ENCODE measurements around the gene LSG1.

Gene LSG1

GRCh38 chr3:194658477-194659242 lies 13.3 kb downstream of the LSG1 start:
- Histone ChIP-seq H3K4me1 (no peaks in the 10 kb centered on the region; the same call in 1 of the 2 replicates), H3K36me3 (peaks cover 74% of the 10 kb centered on the region), H3K9me3 (no peaks in the 10 kb centered on the region), H3K27me3 (no peaks in the 10 kb centered on the region), H3K4me3 (ENCODE audit: low read depth, low read length) (no peak overlapping the region)
- DNase-seq, result no peak
- no peak for TF ChIP-seq CTCF (IDR thresholded peaks at IDR 0.05; ENCODE audit: low read depth, low read length)

- Histone ChIP-seq H3K4me3 (ENCODE audit: low read depth, low read length) (no peak overlapping the region), H3K9me3 (no peaks in the 10 kb centered on the region), H3K4me1 (no peaks in the 10 kb centered on the region; the same call in 1 of the 2 replicates), H3K36me3 (peaks cover 85% of the 10 kb centered on the region), H3K27me3 (no peaks in the 10 kb centered on the region)
- TF ChIP-seq CTCF (IDR thresholded peaks at IDR 0.05; ENCODE audit: low read depth, low read length), result no peak
- no peak for DNase-seq
Observed at GRCh38 chr3:194657439-194657838, 14.6 kb downstream of the LSG1 start.

- Histone ChIP-seq H3K9me3 (no peaks in the 10 kb centered on the region), H3K4me1 (no peaks in the 10 kb centered on the region), H3K27me3 (no peaks in the 10 kb centered on the region), H3K4me3 (ENCODE audit: low read depth, low read length) (no peak overlapping the region), H3K36me3 (peaks cover 85% of the 10 kb centered on the region)
- no peak for TF ChIP-seq CTCF (IDR thresholded peaks at IDR 0.05; ENCODE audit: low read depth, low read length)
- no peak for DNase-seq
Observed at GRCh38 chr3:194654443-194654842, 17.5 kb downstream of the LSG1 start.

GRCh38 chr3:194647747-194648146 lies 24.2 kb downstream of the LSG1 start:
- TF ChIP-seq CTCF (IDR thresholded peaks at IDR 0.05; ENCODE audit: low read depth, low read length), result no peak
- DNase-seq, result no peak
- no peaks in the 10 kb centered on the region for H3K9me3 ChIP-seq
- no peaks in the 10 kb centered on the region for H3K4me1 ChIP-seq
- H3K27me3 ChIP-seq, result no peaks in the 10 kb centered on the region
- H3K4me3 ChIP-seq (ENCODE audit: low read depth, low read length), result no peak overlapping the region
- H3K36me3 ChIP-seq, result peaks cover 84% of the 10 kb centered on the region

- Histone ChIP-seq H3K4me3 (ENCODE audit: low read depth, low read length) (no peak overlapping the region), H3K36me3 (peaks cover 77% of the 10 kb centered on the region), H3K27me3 (no peaks in the 10 kb centered on the region), H3K9me3 (no peaks in the 10 kb centered on the region), H3K4me1 (no peaks in the 10 kb centered on the region; the same call in 1 of the 2 replicates)
- no peak for TF ChIP-seq CTCF (IDR thresholded peaks at IDR 0.05; ENCODE audit: low read depth, low read length)
- no peak for DNase-seq
Observed at GRCh38 chr3:194642769-194643168, 29.2 kb downstream of the LSG1 start.

- H3K36me3 ChIP-seq, result peaks cover 58% of the 10 kb centered on the region
- no peaks in the 10 kb centered on the region; the same call in 1 of the 2 replicates for H3K4me1 ChIP-seq
- H3K4me3 ChIP-seq (ENCODE audit: low read depth, low read length), result no peak overlapping the region
- peak; percentile 61 for TF ChIP-seq CTCF (IDR thresholded peaks at IDR 0.05; ENCODE audit: low read depth, low read length)
- DNase-seq, result peak; percentile 66
- no peaks in the 10 kb centered on the region for H3K27me3 ChIP-seq
- H3K9me3 ChIP-seq, result no peaks in the 10 kb centered on the region
Observed at GRCh38 chr3:194640829-194641228, 31.2 kb downstream of the LSG1 start.
